Loucy (cell line): ENCODE results near the gene FAM200C.

Source experiments
- H2AFZ ChIP-seq: fragments of 200-600 bp; sonication (generic); 2 replicates; pipeline ENCODE4 v1.6.0; 2016; ENCODE audit warnings: antibody characterized with exemption, mild to moderate bottlenecking, low read length, moderate library complexity
- H3F3A ChIP-seq: fragments of 200-600 bp; 2 replicates; pipeline ENCODE4 v1.6.0; 2016; ENCODE audit warnings: antibody characterized with exemption, low read depth, mild to moderate bottlenecking
- H3K27me3 ChIP-seq: fragments of 200-600 bp; sonication (generic); 2 replicates; pipeline ENCODE4 v1.6.1; 2014; ENCODE audit warnings: low read length, mild to moderate bottlenecking; ENCODE audit not compliant: insufficient read depth, poor library complexity, severe bottlenecking
- H3K36me3 ChIP-seq: fragments of 200-600 bp; sonication (generic); 2 replicates; pipeline ENCODE4 v1.6.1; 2016; ENCODE audit warnings: low read length; ENCODE audit not compliant: insufficient read depth
- H3K4me1 ChIP-seq: fragments of 200-600 bp; sonication (generic); 2 replicates; pipeline ENCODE4 v1.5.1; 2014; ENCODE audit warnings: low read length, mild to moderate bottlenecking; ENCODE audit not compliant: insufficient read depth, poor library complexity, severe bottlenecking
- H3K4me2 ChIP-seq: fragments of 200-600 bp; sonication (generic); 2 replicates; pipeline ENCODE4 v1.6.0; 2014; ENCODE audit warnings: antibody characterized with exemption, low read length, low read depth, mild to moderate bottlenecking; ENCODE audit not compliant: poor library complexity, severe bottlenecking
- H3K4me3 ChIP-seq: fragments of 200-600 bp; sonication (generic); 2 replicates; pipeline ENCODE4 v1.5.1; 2014; ENCODE audit warnings: low read length, mild to moderate bottlenecking, mixed read lengths; ENCODE audit not compliant: poor library complexity, severe bottlenecking
- H3K79me2 ChIP-seq: fragments of 200-600 bp; sonication (generic); 2 replicates; pipeline ENCODE4 v1.6.1; 2014; ENCODE audit warnings: low read length; ENCODE audit not compliant: insufficient read depth
- H3K9ac ChIP-seq: fragments of 200-600 bp; sonication (generic); 2 replicates; pipeline ENCODE4 v1.6.0; 2014; ENCODE audit warnings: mild to moderate bottlenecking, low read depth, low read length, moderate library complexity; ENCODE audit not compliant: poor library complexity, severe bottlenecking
- H3K9me2 ChIP-seq: fragments of 200-600 bp; sonication (generic); replicated peaks from 2 replicates; pipeline ENCODE4 v1.6.1; 2016; ENCODE audit warnings: low read depth, low read length, mixed read lengths
- H3K9me3 ChIP-seq: fragments of 200-600 bp; sonication (generic); 2 replicates; pipeline ENCODE4 v1.6.1; 2014; ENCODE audit warnings: mild to moderate bottlenecking, antibody characterized with exemption, low read length, low read depth; ENCODE audit not compliant: insufficient read depth
- H4K20me1 ChIP-seq: fragments of 200-600 bp; sonication (generic); 2 replicates; pipeline ENCODE4 v1.6.0; 2014; ENCODE audit warnings: antibody characterized with exemption, low read length, mild to moderate bottlenecking; ENCODE audit not compliant: insufficient read depth, poor library complexity, severe bottlenecking
- EZH2phosphoT487 ChIP-seq: fragments of 200-600 bp; IDR thresholded peaks from 2 replicates; pipeline ENCODE4 v1.6.1; 2018; ENCODE audit warnings: antibody characterized with exemption, mild to moderate bottlenecking, moderate library complexity, borderline replicate concordance
- TF ChIP-seq, protein P1 (sequence below): fragments of 200-600 bp; sonication (generic); conservative IDR thresholded peaks from 2 replicates; pipeline ENCODE4 v1.5.1; 2014; ENCODE audit warnings: mild to moderate bottlenecking, antibody characterized with exemption, low read length

The FAM200C gene

DNA sequence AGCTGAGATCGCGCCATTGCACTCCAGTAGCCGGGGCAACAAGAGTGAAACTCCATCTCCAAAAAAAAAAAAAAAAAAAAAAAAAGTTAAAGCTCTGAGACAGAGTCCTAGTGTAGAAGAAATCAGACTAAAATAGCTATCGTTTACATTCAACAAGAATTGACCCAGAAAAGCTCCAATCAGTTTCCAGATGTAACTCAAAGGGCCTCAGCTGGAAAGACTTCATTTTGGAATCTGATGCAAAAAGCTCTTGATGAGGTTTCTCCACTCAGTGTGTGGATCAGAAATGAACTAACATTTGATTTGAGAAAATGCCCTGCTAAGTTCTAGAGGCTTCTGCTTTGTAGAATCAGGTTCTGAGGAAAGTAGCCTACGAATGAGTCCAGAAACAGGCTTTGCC, 22.2 kb downstream of the FAM200C start:
- no peaks in the 10 kb centered on the region for H3K27me3 ChIP-seq

DNA sequence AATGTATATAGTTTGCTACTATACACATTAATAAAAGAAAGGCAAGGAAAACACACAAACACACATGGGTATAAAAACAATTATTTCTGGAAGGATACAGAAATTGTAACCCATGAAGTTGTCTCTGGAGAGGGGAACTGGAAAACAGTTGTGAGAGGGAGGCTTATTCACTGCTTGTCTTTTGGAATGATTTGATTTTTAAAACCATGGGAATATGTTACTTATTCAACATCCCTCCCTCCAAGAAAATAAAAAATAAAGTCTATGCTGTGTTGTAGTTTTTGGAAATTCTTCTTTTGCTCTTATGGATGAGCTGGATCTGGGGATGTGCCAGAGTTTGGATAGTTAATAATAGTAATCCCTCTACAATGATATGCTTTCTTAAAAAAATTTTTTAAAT, 23.4 kb downstream of the FAM200C start:
- Histone ChIP-seq H3K4me3 (no peak overlapping the region), H3K9me3 (no peaks in the 10 kb centered on the region), H3K4me2 (no peak overlapping the region), H2AFZ (no peak overlapping the region), H3K27me3 (no peaks in the 10 kb centered on the region), H3F3A (no peaks in the 10 kb centered on the region), H3K4me1 (no peaks in the 10 kb centered on the region), H3K79me2 (no peaks in the 10 kb centered on the region), H3K36me3 (no peaks in the 10 kb centered on the region), H4K20me1 (no peaks in the 10 kb centered on the region), H3K9me2 (no peaks in the 10 kb centered on the region), H3K9ac (no peak overlapping the region)
- TF ChIP-seq, protein P1, sequence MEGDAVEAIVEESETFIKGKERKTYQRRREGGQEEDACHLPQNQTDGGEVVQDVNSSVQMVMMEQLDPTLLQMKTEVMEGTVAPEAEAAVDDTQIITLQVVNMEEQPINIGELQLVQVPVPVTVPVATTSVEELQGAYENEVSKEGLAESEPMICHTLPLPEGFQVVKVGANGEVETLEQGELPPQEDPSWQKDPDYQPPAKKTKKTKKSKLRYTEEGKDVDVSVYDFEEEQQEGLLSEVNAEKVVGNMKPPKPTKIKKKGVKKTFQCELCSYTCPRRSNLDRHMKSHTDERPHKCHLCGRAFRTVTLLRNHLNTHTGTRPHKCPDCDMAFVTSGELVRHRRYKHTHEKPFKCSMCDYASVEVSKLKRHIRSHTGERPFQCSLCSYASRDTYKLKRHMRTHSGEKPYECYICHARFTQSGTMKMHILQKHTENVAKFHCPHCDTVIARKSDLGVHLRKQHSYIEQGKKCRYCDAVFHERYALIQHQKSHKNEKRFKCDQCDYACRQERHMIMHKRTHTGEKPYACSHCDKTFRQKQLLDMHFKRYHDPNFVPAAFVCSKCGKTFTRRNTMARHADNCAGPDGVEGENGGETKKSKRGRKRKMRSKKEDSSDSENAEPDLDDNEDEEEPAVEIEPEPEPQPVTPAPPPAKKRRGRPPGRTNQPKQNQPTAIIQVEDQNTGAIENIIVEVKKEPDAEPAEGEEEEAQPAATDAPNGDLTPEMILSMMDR: no peak
- no peak for TF ChIP-seq EZH2phosphoT487

More for the DNA sequence above, 22.2 kb downstream of the FAM200C start:
- Histone ChIP-seq H3K9me2 (no peaks in the 10 kb centered on the region), H3K4me3 (no peak overlapping the region), H3K36me3 (no peaks in the 10 kb centered on the region), H3K4me1 (no peaks in the 10 kb centered on the region), H3K4me2 (no peak overlapping the region), H4K20me1 (no peaks in the 10 kb centered on the region), H3K79me2 (no peaks in the 10 kb centered on the region), H3F3A (no peaks in the 10 kb centered on the region), H3K9me3 (no peaks in the 10 kb centered on the region), H2AFZ (no peak overlapping the region), H3K9ac (no peak overlapping the region)
- TF ChIP-seq, protein P1: no peak
- no peak for TF ChIP-seq EZH2phosphoT487

DNA sequence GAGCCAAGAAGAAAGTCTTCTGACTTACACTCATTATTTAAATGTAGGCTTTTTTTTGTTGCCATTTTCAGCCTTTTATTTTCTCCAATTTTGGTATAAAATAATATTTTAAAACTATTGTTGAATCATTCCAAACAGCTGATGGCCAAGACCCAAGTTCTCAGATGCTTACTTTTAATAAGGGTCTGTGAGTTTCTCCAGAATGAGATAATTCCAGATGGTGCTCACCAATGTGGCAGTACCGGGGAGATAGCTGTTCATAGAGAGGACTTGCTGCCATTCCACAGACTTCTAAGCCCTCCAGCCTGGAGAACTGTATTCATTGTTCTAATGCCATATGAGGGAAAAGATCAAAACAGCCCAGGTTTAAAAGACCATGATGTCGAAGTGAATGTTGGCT, 24.2 kb downstream of the FAM200C start:
- TF ChIP-seq, protein P1: no peak
- TF ChIP-seq EZH2phosphoT487: no peak
- Histone ChIP-seq H3K4me2 (no peak overlapping the region), H3K9me2 (no peaks in the 10 kb centered on the region), H4K20me1 (no peaks in the 10 kb centered on the region), H3K4me3 (no peak overlapping the region), H3F3A (no peaks in the 10 kb centered on the region), H3K4me1 (no peaks in the 10 kb centered on the region), H3K79me2 (no peaks in the 10 kb centered on the region), H3K9me3 (no peaks in the 10 kb centered on the region), H3K27me3 (no peaks in the 10 kb centered on the region), H2AFZ (no peak overlapping the region), H3K9ac (no peak overlapping the region), H3K36me3 (no peaks in the 10 kb centered on the region)
